GM19193 (cell line): ENCODE results near the gene EME1.

Experiments used
- POLR2A ChIP-seq: IDR thresholded peaks from 4 replicates; pipeline ENCODE4 v1.6.1; 2011; ENCODE audit not compliant: insufficient read depth, insufficient read length; ENCODE audit errors: extremely low read depth

The EME1 gene

DNA sequence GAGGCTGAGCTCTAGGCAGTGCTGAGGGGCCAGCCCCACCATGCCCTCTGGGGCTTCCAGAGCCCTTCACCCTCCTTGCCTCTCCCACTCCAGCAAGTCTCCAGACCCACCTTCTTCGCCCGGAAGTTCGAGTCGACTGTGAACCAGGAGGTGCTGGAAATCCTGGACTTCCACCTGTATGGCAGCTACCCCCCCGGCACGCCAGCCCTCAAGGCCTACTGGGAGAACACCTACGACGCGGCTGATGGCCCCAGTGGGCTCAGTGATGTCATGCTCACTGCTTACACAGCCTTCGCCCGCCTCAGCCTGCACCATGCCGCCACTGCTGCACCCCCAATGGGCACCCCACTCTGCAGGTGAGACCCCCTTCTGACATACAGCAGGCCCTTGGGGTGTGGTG lies 16.6 kb upstream of the EME1 start:
- no peak for TF ChIP-seq POLR2A

DNA sequence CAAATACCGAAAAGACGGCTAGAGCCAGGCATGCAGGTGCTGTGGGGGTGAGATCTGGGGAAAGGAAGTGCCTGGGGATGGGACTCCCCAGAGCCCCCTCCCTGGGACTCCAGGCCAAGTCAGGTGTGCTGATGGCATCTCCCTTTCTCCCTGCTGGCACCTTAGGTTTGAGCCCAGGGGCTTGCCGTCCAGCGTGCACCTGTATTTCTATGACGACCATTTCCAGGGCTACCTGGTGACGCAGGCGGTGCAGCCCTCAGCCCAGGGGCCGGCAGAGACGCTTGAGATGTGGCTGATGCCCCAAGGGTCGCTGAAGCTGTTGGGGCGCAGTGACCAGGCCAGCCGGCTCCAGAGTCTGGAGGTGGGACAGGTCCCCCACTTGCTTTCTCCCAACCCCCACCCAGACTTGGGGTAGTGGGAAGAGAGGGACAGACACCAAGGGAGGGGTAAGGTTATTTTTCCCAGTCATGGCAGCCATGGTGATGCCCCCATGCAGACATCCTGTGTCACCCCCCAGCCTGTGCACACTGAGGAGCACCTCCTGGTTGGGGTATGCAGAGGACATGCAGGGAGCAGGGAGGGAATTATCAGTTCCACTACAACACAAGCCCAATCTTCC lies 16.0 kb upstream of the EME1 start:
- TF ChIP-seq POLR2A = no peak

GRCh38 chr17:50358177-50358576 lies 14.9 kb upstream of the EME1 start:
- no peak for TF ChIP-seq POLR2A

GRCh38 chr17:50359005-50359699 lies 13.9 kb upstream of the EME1 start:
- TF ChIP-seq POLR2A = no peak

GRCh38 chr17:50359998-50360461 lies 13.0 kb upstream of the EME1 start:
- no peak for TF ChIP-seq POLR2A

- no peak for TF ChIP-seq POLR2A
These were observed 12.4 kb upstream of the EME1 start for GRCh38 chr17:50360486-50361115.

- no peak for TF ChIP-seq POLR2A
These were observed 11.2 kb upstream of the EME1 start for GRCh38 chr17:50361561-50362480.

- no peak for TF ChIP-seq POLR2A
These were observed 10.4 kb upstream of the EME1 start for GRCh38 chr17:50362661-50363060.

DNA sequence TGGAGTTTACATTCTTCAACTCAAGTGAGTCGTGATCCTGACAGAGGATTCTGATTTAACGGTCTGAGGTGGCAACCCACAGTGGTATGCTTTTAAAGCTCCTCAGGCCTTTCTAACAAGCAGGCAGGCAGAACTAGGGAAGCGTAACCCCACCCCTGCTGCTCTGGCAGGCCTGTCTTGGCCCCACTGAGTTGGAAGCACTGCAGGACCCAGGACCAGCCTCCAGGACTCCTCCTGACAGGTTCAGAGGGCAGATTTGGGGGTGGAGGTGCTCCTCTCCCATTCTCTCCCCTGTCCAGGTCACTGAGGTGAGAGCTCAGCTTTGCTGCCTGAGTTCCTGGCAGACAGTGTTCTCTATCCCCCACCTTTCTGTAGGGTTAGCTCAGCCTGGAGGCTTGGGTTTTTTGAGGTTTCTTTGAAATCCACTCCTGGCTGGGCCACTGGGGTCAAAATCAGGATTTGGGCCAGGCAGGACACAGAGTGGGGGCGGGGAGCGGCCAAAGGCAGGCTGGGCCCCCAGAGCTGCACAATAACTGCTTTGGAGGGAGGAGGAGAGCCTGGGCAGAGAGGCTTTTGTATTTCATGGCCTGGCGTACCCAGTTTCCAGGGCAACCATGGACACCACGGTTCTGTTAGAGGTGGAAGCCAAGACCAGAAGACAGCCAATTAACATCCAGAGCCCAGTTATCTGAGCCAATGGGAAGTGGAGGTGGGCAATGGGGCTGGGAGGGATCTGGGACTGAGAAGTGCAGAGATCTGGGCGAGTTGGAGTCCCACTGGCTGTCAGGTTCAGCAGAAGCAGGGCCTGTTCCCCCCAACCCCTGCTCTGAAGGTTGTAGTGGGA lies 9.6 kb upstream of the EME1 start:
- TF ChIP-seq POLR2A = no peak

DNA sequence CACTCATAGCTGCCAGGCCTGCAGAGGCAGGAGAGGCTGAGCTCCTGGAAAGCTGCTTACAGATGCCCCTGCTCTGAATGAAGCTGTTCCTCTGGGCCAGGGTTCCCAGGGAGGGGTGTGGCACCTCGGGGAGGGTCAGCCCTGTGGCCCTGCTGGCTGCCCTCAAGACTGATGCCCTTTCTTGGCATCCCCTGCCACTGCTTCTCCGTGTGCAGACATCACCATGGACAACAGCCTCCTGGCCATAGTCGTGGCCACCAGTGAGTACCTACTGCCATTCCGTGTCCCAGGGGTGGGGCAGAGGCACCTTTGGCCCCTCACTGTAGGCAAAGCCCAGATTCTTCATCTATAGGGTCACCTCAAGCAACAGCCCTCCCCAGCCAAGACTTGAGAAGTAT lies 9.0 kb upstream of the EME1 start:
- TF ChIP-seq POLR2A = peak; percentile 15

- no peak for TF ChIP-seq POLR2A
These were observed 8.3 kb upstream of the EME1 start for GRCh38 chr17:50364715-50365114.

- no peak for TF ChIP-seq POLR2A
These were observed 7.9 kb upstream of the EME1 start for GRCh38 chr17:50365165-50365564.

GRCh38 chr17:50365649-50366393 lies 7.2 kb upstream of the EME1 start:
- no peak for TF ChIP-seq POLR2A
